ENCODE measurements around the gene NR2C2.

Gene NR2C2

GRCh38 chr3:15081960-15082664, 134.7 kb downstream of the NR2C2 start:
- Histone ChIP-seq H3K4me1 (ENCODE audit: control insufficient read depth, insufficient read depth, low read length, poor library complexity, severe bottlenecking) (no peaks in the 10 kb centered on the region), H3K27ac (ENCODE audit: low read depth, low read length, severe bottlenecking) (no peak overlapping the region), H3K4me3 (ENCODE audit: extremely low read depth, insufficient read depth, low read length, poor library complexity, severe bottlenecking) (no peak overlapping the region), H3K36me3 (ENCODE audit: control insufficient read depth, insufficient read depth, low read length) (peaks cover 96% of the 10 kb centered on the region), H3K9me3 (ENCODE audit: control insufficient read depth, low read length) (no peaks in the 10 kb centered on the region)
- WGBS, 2 experiments (ENCODE audit: insufficient coverage in 2 of 2), result 96% methylated on average over 8 to 10 of the region's 13 CpGs

GRCh38 chr3:15083252-15083651, 135.9 kb downstream of the NR2C2 start:
- Histone ChIP-seq H3K9me3 (ENCODE audit: control insufficient read depth, low read length) (no peaks in the 10 kb centered on the region), H3K27ac (ENCODE audit: low read depth, low read length, severe bottlenecking) (no peak overlapping the region), H3K4me1 (ENCODE audit: control insufficient read depth, insufficient read depth, low read length, poor library complexity, severe bottlenecking) (no peaks in the 10 kb centered on the region), H3K4me3 (ENCODE audit: extremely low read depth, insufficient read depth, low read length, poor library complexity, severe bottlenecking) (no peak overlapping the region), H3K36me3 (ENCODE audit: control insufficient read depth, insufficient read depth, low read length) (peaks cover 94% of the 10 kb centered on the region)
- WGBS, 2 experiments (ENCODE audit: insufficient coverage in 2 of 2), result 78 to 92% methylated on average over 1 of the region's 1 CpG

GRCh38 chr3:15086263-15086662, 138.9 kb downstream of the NR2C2 start:
- H3K9me3 ChIP-seq (ENCODE audit: control insufficient read depth, low read length), result no peaks in the 10 kb centered on the region
- no peak overlapping the region for H3K4me3 ChIP-seq (ENCODE audit: extremely low read depth, insufficient read depth, low read length, poor library complexity, severe bottlenecking)
- H3K36me3 ChIP-seq (ENCODE audit: control insufficient read depth, insufficient read depth, low read length), result peaks cover 92% of the 10 kb centered on the region
- no peak overlapping the region for H3K27ac ChIP-seq (ENCODE audit: low read depth, low read length, severe bottlenecking)
- H3K4me1 ChIP-seq (ENCODE audit: control insufficient read depth, insufficient read depth, low read length, poor library complexity, severe bottlenecking), result no peaks in the 10 kb centered on the region
- WGBS, 2 experiments (ENCODE audit: insufficient coverage in 2 of 2), result 100% methylated on average over 1 of the region's 2 CpGs

- Histone ChIP-seq H3K4me1 (ENCODE audit: control insufficient read depth, insufficient read depth, low read length, poor library complexity, severe bottlenecking) (no peaks in the 10 kb centered on the region), H3K36me3 (ENCODE audit: control insufficient read depth, insufficient read depth, low read length) (peaks cover 91% of the 10 kb centered on the region), H3K4me3 (ENCODE audit: extremely low read depth, insufficient read depth, low read length, poor library complexity, severe bottlenecking) (no peak overlapping the region), H3K27ac (ENCODE audit: low read depth, low read length, severe bottlenecking) (no peak overlapping the region), H3K9me3 (ENCODE audit: control insufficient read depth, low read length) (no peaks in the 10 kb centered on the region)
- 100% methylated on average over 1 of the region's 2 CpGs; no CpG with 5 or more reads in 1 of the 2 experiments for WGBS, 2 experiments (ENCODE audit: insufficient coverage in 2 of 2)
Observed at GRCh38 chr3:15086699-15087098, 139.3 kb downstream of the NR2C2 start.

- no peaks in the 10 kb centered on the region for H3K4me1 ChIP-seq (ENCODE audit: control insufficient read depth, insufficient read depth, low read length, poor library complexity, severe bottlenecking)
- no CpG with 5 or more reads among the region's 1 CpG for WGBS, 2 experiments (ENCODE audit: insufficient coverage in 2 of 2)
- H3K4me3 ChIP-seq (ENCODE audit: extremely low read depth, insufficient read depth, low read length, poor library complexity, severe bottlenecking), result no peak overlapping the region
- H3K36me3 ChIP-seq (ENCODE audit: control insufficient read depth, insufficient read depth, low read length), result peaks cover 80% of the 10 kb centered on the region
- H3K27ac ChIP-seq (ENCODE audit: low read depth, low read length, severe bottlenecking), result no peak overlapping the region
- H3K9me3 ChIP-seq (ENCODE audit: control insufficient read depth, low read length), result no peaks in the 10 kb centered on the region
Observed at GRCh38 chr3:15089201-15089600, 141.8 kb downstream of the NR2C2 start.

- H3K9me3 ChIP-seq (ENCODE audit: control insufficient read depth, low read length), result no peaks in the 10 kb centered on the region
- H3K4me3 ChIP-seq (ENCODE audit: extremely low read depth, insufficient read depth, low read length, poor library complexity, severe bottlenecking), result no peak overlapping the region
- no peaks in the 10 kb centered on the region for H3K4me1 ChIP-seq (ENCODE audit: control insufficient read depth, insufficient read depth, low read length, poor library complexity, severe bottlenecking)
- 94 to 100% methylated on average over 2 to 3 of the region's 5 CpGs for WGBS, 2 experiments (ENCODE audit: insufficient coverage in 2 of 2)
- H3K27ac ChIP-seq (ENCODE audit: low read depth, low read length, severe bottlenecking), result no peak overlapping the region
- peaks cover 80% of the 10 kb centered on the region for H3K36me3 ChIP-seq (ENCODE audit: control insufficient read depth, insufficient read depth, low read length)
Observed at GRCh38 chr3:15091575-15091974, 144.2 kb downstream of the NR2C2 start.

GRCh38 chr3:15092686-15093085, 145.3 kb downstream of the NR2C2 start:
- Histone ChIP-seq H3K36me3 (ENCODE audit: control insufficient read depth, insufficient read depth, low read length) (peaks cover 72% of the 10 kb centered on the region), H3K9me3 (ENCODE audit: control insufficient read depth, low read length) (no peaks in the 10 kb centered on the region), H3K4me1 (ENCODE audit: control insufficient read depth, insufficient read depth, low read length, poor library complexity, severe bottlenecking) (no peaks in the 10 kb centered on the region), H3K27ac (ENCODE audit: low read depth, low read length, severe bottlenecking) (no peak overlapping the region), H3K4me3 (ENCODE audit: extremely low read depth, insufficient read depth, low read length, poor library complexity, severe bottlenecking) (no peak overlapping the region)
- 94 to 100% methylated on average over 1 of the region's 1 CpG for WGBS, 2 experiments (ENCODE audit: insufficient coverage in 2 of 2)

GRCh38 chr3:15094187-15094875, 146.9 kb downstream of the NR2C2 start:
- Histone ChIP-seq H3K36me3 (ENCODE audit: control insufficient read depth, insufficient read depth, low read length) (peaks cover 59% of the 10 kb centered on the region), H3K27ac (ENCODE audit: low read depth, low read length, severe bottlenecking) (no peak overlapping the region), H3K4me3 (ENCODE audit: extremely low read depth, insufficient read depth, low read length, poor library complexity, severe bottlenecking) (no peak overlapping the region), H3K9me3 (ENCODE audit: control insufficient read depth, low read length) (no peaks in the 10 kb centered on the region), H3K4me1 (ENCODE audit: control insufficient read depth, insufficient read depth, low read length, poor library complexity, severe bottlenecking) (no peaks in the 10 kb centered on the region)
- WGBS, 2 experiments (ENCODE audit: insufficient coverage in 2 of 2), result 96% methylated on average over 3 to 4 of the region's 5 CpGs

- peaks cover 44% of the 10 kb centered on the region for H3K36me3 ChIP-seq (ENCODE audit: control insufficient read depth, insufficient read depth, low read length)
- WGBS, 2 experiments (ENCODE audit: insufficient coverage in 2 of 2), result 100% methylated on average over 3 of the region's 3 CpGs
- no peaks in the 10 kb centered on the region for H3K9me3 ChIP-seq (ENCODE audit: control insufficient read depth, low read length)
- H3K4me1 ChIP-seq (ENCODE audit: control insufficient read depth, insufficient read depth, low read length, poor library complexity, severe bottlenecking), result no peaks in the 10 kb centered on the region
- H3K27ac ChIP-seq (ENCODE audit: low read depth, low read length, severe bottlenecking), result no peak overlapping the region
- H3K4me3 ChIP-seq (ENCODE audit: extremely low read depth, insufficient read depth, low read length, poor library complexity, severe bottlenecking), result no peak overlapping the region
Observed at GRCh38 chr3:15096046-15096445, 148.7 kb downstream of the NR2C2 start.

- Histone ChIP-seq H3K4me3 (ENCODE audit: extremely low read depth, insufficient read depth, low read length, poor library complexity, severe bottlenecking) (peak overlapping the region; percentile 90), H3K9me3 (ENCODE audit: control insufficient read depth, low read length) (no peaks in the 10 kb centered on the region), H3K27ac (ENCODE audit: low read depth, low read length, severe bottlenecking) (no peak overlapping the region), H3K4me1 (ENCODE audit: control insufficient read depth, insufficient read depth, low read length, poor library complexity, severe bottlenecking) (no peaks in the 10 kb centered on the region), H3K36me3 (ENCODE audit: control insufficient read depth, insufficient read depth, low read length) (peaks cover 36% of the 10 kb centered on the region)
- 50 to 83% methylated on average over 4 of the region's 6 CpGs for WGBS, 2 experiments (ENCODE audit: insufficient coverage in 2 of 2)
Observed at GRCh38 chr3:15097891-15098290, 150.5 kb downstream of the NR2C2 start.
